MV-4-11 (cell line): Measurements from ENCODE around the gene PLXNA3.

Experiments
- DNase-seq: peaks from one replicate; lab custom pipeline; 2025; lab: John Stamatoyannopoulos, UW

The PLXNA3 gene

GRCh38 chrX:154458116-154458953 lies at the start of gene PLXNA3:
Gene PLXNA3 (plus strand): TSS chrX:154458281. CDS start chrX:154460184, 1,903 bp downstream.
- no peak for DNase-seq

GRCh38 chrX:154408659-154409221 lies 49.3 kb upstream of the PLXNA3 start:
- DNase-seq, result no peak

DNA sequence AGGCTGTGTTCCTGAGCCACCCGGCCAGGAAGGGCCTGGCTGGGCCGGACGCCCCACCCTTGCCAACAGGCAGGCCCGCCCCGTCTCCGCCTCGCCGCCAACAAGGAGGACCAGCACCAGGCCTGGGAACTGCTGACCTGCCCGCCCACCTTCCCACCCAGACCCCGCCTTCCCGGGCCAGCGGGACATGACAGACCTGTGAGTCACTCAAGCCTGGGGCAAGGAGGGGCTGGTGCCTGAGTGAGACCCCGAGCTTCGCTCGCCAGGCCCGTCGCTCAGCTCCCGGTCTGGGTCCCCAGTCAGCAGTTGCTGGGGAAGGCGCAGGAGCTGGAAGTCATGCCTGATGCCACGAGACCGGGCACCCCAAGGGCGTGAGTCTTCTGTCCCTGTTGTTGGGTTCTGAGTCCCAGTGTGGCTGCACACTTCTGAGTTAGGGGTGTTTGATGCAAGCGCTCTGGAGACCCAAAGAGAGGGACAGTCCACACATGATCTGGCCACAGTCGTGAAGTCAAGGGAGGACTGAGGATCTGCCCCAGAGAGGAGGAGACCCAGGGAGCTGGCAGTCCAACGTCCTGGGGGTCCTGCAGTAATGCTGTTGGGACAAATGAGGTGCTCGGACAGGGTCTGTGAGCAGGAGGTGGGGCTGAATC lies 48.7 kb upstream of the PLXNA3 start, which contains the start of gene DNASE1L1:
DNASE1L1 (minus strand) TSS at position 33 of the 650 bp plus-strand sequence. CDS start 3,686 bp downstream, outside the sequence.
- peak; percentile 78 for DNase-seq

GRCh38 chrX:154411981-154412340 lies 46.1 kb upstream of the PLXNA3 start:
- DNase-seq, result peak; percentile 11

DNA sequence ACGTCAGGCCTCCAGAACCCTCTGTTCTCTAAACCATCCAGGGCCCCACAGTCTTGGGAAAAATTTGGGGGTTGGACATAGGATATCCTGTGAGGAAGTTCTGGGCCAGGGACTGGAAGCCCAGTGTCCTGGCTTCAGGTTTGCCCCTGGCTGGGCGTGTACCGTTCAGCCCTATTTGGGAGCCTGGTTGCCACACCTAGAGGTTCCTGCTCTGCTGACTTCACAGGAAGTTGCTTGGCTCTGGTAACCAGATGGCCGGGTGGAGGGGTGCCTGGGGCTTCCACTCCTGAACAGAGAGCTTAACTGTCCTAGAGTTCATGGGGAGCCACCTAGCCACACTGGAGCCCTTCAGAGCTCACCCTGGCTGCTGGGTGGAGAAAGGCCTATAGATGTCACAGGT lies 45.6 kb upstream of the PLXNA3 start:
- peak; percentile 39 for DNase-seq

- no peak for DNase-seq
Observed at GRCh38 chrX:154413142-154413541, 44.9 kb upstream of the PLXNA3 start.

DNA sequence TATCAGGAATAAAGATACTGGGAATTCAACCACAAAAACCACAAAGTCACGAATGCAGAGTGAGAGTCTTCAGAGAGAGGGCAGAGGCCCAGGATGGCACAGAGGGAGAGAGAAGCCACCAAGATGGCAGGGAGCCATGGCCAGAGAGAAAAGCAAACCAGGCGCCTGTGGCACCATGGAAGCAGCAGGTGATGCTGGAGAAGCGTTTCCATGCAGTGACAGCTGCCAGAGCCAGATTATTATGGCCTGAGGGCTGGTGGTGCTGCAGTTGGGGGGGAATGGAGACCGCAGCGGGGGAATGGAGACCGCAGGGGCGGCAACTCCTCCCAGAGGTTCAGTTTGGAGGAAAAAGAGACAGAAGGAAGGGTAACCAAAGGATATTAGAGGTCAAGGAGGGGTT lies 40.9 kb upstream of the PLXNA3 start:
- no peak for DNase-seq

DNA sequence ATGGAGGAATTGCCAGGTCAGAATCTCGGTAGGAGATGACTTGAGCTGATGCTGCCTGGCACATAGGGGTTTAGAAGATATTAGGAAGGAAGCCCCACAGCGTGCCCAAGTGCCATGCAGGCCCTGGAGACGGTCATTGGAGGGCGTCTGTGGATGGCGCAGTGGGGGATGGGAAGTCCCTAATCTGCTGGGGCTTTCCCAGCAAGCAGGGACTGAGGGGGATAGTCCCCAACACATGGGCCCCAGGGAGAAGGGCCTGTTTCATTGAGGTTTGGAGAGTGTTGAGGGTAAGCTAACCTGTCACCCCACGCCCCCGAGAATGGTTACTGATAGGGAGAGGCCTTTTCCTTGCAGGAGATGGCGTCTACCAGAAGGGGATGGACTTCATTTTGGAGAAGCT lies 38.9 kb upstream of the PLXNA3 start:
- no peak for DNase-seq

DNA sequence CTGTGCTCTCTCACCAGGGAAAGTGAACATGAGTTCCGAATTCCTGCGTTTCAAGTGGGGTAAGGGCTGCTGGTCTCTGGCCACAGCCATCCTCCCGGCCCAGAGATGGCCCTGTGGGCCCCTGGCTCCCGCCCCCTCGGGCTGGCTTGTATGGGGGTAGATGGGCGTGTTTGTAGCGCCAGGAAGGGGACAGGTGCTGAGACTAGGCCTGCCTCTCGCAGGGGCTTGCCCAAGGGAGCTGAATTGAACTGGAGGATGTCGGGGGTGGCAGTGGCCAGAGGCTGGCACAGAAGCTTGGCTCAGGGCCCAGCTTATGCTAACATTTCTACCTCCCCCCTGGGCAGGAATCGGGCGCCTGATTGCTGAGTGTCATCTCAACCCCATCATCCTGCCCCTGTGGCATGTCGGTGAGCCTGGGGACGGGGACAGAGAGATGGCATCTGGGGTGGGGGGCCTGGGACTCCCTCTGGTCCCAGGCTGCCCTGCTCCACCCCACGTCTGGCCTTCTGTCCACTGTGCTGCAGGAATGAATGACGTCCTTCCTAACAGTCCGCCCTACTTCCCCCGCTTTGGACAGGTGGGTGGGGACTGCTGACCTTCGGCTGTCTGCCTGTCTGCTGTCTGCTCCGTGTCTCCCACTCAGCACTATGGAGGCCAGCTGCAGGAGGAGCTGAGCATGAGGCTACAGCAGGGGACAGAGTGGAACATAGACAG lies 38.2 kb upstream of the PLXNA3 start:
- DNase-seq, result no peak

DNA sequence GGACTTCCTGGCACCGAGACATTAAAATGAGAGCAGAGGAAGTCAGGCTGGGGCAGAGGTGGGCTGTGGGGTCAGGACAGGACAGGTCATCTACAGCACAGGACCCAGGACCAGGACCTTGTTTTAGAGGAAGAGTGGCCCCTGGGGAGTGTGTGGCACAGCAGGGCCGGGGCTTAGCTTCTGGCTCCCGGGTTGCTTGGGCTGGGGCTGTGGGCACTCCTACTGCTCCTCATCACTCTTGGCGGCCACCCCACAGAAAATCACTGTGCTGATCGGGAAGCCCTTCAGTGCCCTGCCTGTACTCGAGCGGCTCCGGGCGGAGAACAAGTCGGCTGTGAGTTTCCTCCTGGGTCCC lies 37.7 kb upstream of the PLXNA3 start:
- no peak for DNase-seq

DNA sequence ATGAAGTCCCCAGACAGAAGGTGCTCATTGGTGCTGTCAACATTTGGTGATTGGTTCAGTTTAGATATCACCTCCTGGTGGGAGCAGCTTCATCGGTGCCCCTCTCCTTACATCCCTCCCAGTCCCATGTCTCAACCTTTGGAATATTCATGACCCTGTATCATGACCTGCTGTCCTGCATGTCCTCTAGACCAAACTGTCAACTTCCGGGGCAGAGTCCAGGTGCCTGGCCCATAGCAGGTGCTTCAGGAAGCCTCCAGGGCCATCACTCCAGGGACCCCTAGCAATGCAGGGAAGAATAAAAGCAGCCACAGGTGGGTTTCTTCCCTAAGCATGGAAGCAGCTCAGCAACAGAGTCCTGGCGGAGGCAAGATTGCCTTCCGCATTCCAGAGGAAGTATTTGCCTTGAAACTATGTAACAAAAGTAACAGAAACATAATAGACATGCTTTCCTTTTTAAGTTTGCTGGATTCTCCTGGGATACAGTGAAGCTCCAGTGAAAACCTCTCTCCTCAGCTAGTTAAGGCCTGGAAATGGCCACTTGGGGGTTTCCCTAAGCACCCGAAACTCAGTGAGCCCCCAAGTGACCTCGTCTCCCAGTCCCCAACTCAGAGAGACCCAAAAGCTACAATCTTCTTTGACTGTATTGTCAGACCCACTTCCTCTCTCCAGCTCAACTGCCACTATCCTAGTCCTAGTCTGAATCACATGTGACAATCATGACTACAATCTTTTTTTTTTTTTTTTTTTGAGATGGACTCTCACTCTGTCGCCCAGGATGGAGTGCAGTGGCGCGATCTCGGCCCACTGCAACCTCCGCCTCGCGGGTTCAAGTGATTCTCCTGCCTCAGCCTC lies 30.9 kb upstream of the PLXNA3 start:
- DNase-seq, result peak; percentile 47

DNA sequence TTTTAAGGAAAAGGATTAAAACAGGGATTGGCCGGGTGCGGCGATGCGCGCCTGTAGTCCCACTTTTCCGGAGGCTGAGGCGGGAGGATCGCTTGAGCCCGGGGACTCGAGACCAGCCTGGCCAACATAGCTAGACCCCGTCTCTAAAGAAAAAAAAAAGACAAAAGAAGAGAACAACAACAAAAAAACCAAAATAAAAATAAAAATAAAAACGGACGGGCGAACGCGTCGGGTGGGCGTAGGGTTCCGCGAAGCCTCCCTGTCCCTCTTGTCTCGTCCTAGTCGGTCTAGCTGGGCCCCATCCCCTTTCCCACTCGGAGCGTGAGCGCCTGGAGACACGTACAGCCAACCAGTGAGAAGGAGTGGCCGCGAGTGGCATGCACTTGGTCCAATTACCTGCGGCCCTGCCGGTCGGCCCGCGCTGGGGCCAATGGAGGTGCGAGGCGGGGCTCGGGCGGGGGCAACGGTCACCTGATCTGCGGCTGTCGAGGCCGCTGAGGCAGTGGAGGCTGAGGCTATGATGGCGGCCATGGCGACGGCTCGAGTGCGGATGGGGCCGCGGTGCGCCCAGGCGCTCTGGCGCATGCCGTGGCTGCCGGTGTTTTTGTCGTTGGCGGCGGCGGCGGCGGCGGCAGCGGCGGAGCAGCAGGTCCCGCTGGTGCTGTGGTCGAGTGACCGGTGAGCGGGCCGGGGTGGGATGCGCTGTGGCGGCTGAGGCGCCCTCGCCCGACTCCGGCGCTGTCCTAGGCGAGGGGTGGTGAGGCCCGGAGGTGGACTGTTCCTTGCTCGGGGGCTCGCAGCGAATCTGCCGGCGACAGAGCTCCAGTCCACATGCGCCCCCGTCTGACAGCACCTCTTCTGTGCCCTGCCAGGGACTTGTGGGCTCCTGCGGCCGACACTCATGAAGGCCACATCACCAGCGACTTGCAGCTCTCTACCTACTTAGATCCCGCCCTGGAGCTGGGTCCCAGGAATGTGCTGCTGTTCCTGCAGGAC lies 29.6 kb upstream of the PLXNA3 start, which contains the start of gene ATP6AP1:
ATP6AP1 (plus strand) TSS at position 502 of the 996 bp plus-strand sequence; CDS start at position 518, 16 bp downstream.
- peak; percentile 90 for DNase-seq

DNA sequence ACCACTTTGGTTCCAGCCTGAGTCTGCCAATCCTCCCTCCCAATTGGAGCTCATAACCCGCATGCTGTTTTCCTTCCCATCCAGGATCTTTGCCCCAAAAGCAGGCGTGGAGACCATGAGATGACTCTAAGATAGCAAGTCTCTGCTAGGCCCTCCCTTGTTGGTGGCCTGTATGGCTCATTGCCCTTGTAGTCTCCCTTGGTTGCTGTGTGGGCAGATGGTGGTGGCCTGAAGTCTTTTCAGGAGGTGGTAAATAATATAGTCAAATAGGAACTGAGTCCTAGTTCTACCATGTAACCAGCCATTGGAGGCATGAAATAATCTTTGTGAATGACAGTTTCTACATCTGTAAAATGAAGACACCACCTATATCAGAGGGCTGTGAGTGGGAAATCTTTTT lies 28.4 kb upstream of the PLXNA3 start:
- no peak for DNase-seq

DNA sequence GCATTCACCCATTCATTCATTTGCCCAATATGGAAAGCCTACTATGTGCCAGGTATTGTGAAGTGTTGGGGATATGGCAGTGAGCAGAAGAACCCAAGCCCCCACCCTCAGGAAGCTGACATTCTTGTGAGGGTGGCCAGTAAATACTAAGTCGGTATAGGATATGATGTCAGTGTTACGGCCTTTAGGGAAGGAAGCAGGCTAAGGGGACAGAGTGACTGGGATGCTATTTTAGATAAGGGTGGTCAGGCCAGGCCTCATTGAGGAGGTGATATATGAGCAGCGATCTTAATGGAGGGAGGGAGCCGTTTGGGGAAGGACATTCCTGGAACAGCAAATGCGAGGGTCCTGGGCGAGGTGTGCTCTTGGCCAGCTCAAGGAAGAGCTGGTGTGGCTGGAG lies 27.6 kb upstream of the PLXNA3 start:
- no peak for DNase-seq

- peak; percentile 58 for DNase-seq
Observed at GRCh38 chrX:154430916-154431315, 27.2 kb upstream of the PLXNA3 start.

GRCh38 chrX:154431341-154431740 lies 26.7 kb upstream of the PLXNA3 start:
- DNase-seq, result peak; percentile 60

GRCh38 chrX:154432210-154432609 lies 25.9 kb upstream of the PLXNA3 start:
- DNase-seq, result no peak

DNA sequence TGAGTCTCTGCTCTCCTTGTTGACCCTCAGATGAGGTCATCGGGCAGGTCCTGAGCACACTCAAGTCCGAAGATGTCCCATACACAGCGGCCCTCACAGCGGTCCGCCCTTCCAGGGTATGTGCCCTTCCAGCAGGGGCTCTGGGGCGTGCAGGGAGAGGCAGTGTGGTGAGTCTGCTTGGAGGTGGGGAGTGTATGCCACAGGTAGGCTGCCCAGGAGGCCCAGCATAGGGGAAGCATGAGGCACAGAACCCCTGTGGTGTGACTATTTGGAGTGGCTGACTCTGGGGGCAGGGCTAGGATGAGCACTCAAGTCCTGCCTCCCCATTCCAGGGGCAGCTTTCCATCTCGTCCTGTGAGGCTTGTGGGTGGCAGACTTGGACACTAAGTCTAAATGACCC lies 24.5 kb upstream of the PLXNA3 start:
- DNase-seq, result no peak

GRCh38 chrX:154434394-154435168 lies 23.5 kb upstream of the PLXNA3 start:
- DNase-seq, result no peak
